GM12878 (cell line): ENCODE measurements around the gene P2RX7. TPM values are rescaled to one million over a fixed set of nuclear protein-coding genes. Genes with fewer than 3 reads are reported as not detected.
A peak's percentile ranks its signal among the peaks of the same experiment; 100 is the strongest.

ENCODE experiments used
- ATAC-seq: fragments of 200-7000 bp; cut with Tn5 transposase; 3 replicates; pipeline ENCODE4 v1.9.1; 2020; ENCODE audit warnings: mild to moderate bottlenecking, moderate library complexity
- BruUV-seq: library from RNA; stranded (reverse); fragments of 400-500 nt; replicated peaks from 2 replicates; lab custom pipeline; 2021; lab: Mats Ljungman, UMichigan
- CTCF ChIA-PET: fragments of 300-600 bp; sonication (Branson Sonifier 250); formaldehyde crosslinking; extraction: SDS; loops from one replicate; lab custom pipeline; 2021; ENCODE audit warnings: inconsistent platforms; lab: Yijun Ruan, JAX
- POLR2A ChIA-PET: fragments of 350-600 bp; formaldehyde crosslinking; extraction: SDS; loops from one replicate; lab custom pipeline; 2021; ENCODE audit warnings: inconsistent platforms; lab: Charles Lee
- RAD21 ChIA-PET: fragments of 300-600 bp; sonication (Branson Sonifier 250); formaldehyde crosslinking; loops from one replicate; lab custom pipeline; 2023; ENCODE audit warnings: antibody characterized with exemption; ENCODE audit not compliant: unreplicated experiment; lab: Charles Lee
- SMC1A ChIA-PET: fragments of 300-600 bp; sonication (Branson Sonifier 250); formaldehyde crosslinking; loops from one replicate; lab custom pipeline; 2023; ENCODE audit not compliant: unreplicated experiment, uncharacterized antibody; lab: Charles Lee
- DNase-seq: peaks from one replicate; pipeline ENCODE4 v3.0.0-alpha.2; 2011; ENCODE audit warnings: low read depth, low spot score
- FAIRE-seq: peaks from 3 replicates; lab custom pipeline; 2011; peaks lifted over from hg19 to GRCh38; lab: Jason Lieb, UNC
- H2AFZ ChIP-seq: 2 replicates; pipeline ENCODE4 v1.6.0; 2011; ENCODE audit warnings: low read depth, low read length, control low read depth; ENCODE audit not compliant: control insufficient read depth
- H3K27ac ChIP-seq: 2 replicates; pipeline ENCODE4 v1.5.1; 2011; ENCODE audit warnings: control low read depth; ENCODE audit not compliant: control insufficient read depth, insufficient read depth
- H3K27me3 ChIP-seq, 2 experiments: replicated peaks in 1 of 2; 2 replicates each; pipeline versions ENCODE4 v1.6.0 to v1.6.1; 2011; ENCODE audit warnings: low read length in 1 of 2; ENCODE audit not compliant: control insufficient read depth in 2 of 2, insufficient read depth in 2 of 2
- H3K36me3 ChIP-seq, 2 experiments: 2 replicates each; pipeline ENCODE4 v1.5.1; 2011; ENCODE audit warnings: low read length in 1 of 2; ENCODE audit not compliant: control insufficient read depth in 2 of 2, insufficient read depth in 2 of 2
- H3K4me1 ChIP-seq: 2 replicates; pipeline ENCODE4 v1.6.1; 2011; ENCODE audit warnings: mild to moderate bottlenecking, low read length, moderate library complexity, mixed read lengths; ENCODE audit not compliant: control insufficient read depth, insufficient read depth
- H3K4me2 ChIP-seq: 2 replicates; pipeline ENCODE4 v1.6.0; 2011; ENCODE audit warnings: control low read depth; ENCODE audit not compliant: control insufficient read depth, insufficient read depth
- H3K4me3 ChIP-seq: fragments of 200-600 bp; sonication (generic); 2 replicates; pipeline ENCODE4 v1.5.1; 2016
- H3K79me2 ChIP-seq: 2 replicates; pipeline ENCODE4 v1.6.0; 2011; ENCODE audit warnings: low read length; ENCODE audit not compliant: control insufficient read depth, insufficient read depth
- H3K9ac ChIP-seq: 2 replicates; pipeline ENCODE4 v1.8.0; 2011; ENCODE audit warnings: low read length, control low read depth, mixed read lengths; ENCODE audit not compliant: control insufficient read depth, insufficient read depth
- H3K9me3 ChIP-seq: replicated peaks from 3 replicates; pipeline ENCODE4 v1.5.1; 2011; ENCODE audit warnings: mild to moderate bottlenecking, low read length; ENCODE audit not compliant: control insufficient read depth, insufficient read depth
- H4K20me1 ChIP-seq: 2 replicates; pipeline ENCODE4 v1.6.0; 2011; ENCODE audit not compliant: control insufficient read depth, insufficient read depth
- DPF2 ChIP-seq: fragments of 450-650 bp; IDR thresholded peaks from 2 replicates; pipeline ENCODE4 v1.6.1; 2017; ENCODE audit warnings: mild to moderate bottlenecking
- IKZF2 ChIP-seq, 2 experiments: fragments of 450-650 bp; IDR thresholded peaks; 2 replicates each; pipeline ENCODE4 v1.6.1; 2017; ENCODE audit warnings: mild to moderate bottlenecking in 2 of 2, moderate library complexity in 2 of 2
- NFIC ChIP-seq: IDR thresholded peaks from 2 replicates; pipeline ENCODE4 v1.6.1; 2012; ENCODE audit warnings: low read depth, mild to moderate bottlenecking, inconsistent platforms, low read length, moderate library complexity
- RAD21 ChIP-seq: IDR thresholded peaks from 2 replicates; pipeline ENCODE4 v1.6.1; 2011; ENCODE audit warnings: mild to moderate bottlenecking, low read depth, low read length, moderate library complexity; ENCODE audit not compliant: insufficient read depth
- WGBS: methylation state at CpG from one replicate; pipeline ENCODE4 v1.1.6; 2016; ENCODE audit warnings: low lambda C conversion rate; ENCODE audit not compliant: insufficient replicate concordance, insufficient coverage; ENCODE audit errors: missing lambda C conversion rate; 5-methylcytosine and 5-hydroxymethylcytosine counted together
- in situ Hi-C: fragments of 300-500 bp; cut with MboI; formaldehyde crosslinking; loops from 9 replicates; pipeline ENCODE4 v1.14.3; 2018; ENCODE audit warnings: mixed read lengths
- intact Hi-C: fragments of 100-400 bp; cut with micrococcal nuclease; formaldehyde crosslinking; loops from one replicate; pipeline ENCODE4 v1.14.2; 2022; ENCODE audit not compliant: unreplicated experiment
- polyA plus RNA-seq, 11 experiments: library from polyadenylated mRNA; depleted of rRNA in 4 of 11; unstranded in 6 of 11; stranded (reverse) in 5 of 11; fragments of >200 nt; fragmentation: Nextera tagmentation in 4 of 11; fragmentation: Illumina TruSeq in 1 of 11; extraction: Ambion mirVana in 4 of 11; extraction: Trizol in 1 of 11; gene quantifications; 1 replicate in 1 of 11; 2 replicates in 10 of 11; pipeline versions ENCODE4 v1.2.1 to v1.2.3, GENCODE V29; 2011 to 2016; ENCODE audit warnings: inconsistent platforms in 2 of 11, missing spikeins in 2 of 11, low read depth in 1 of 11
- total RNA-seq, 4 experiments: library from RNA; depleted of rRNA in 3 of 4; stranded (reverse); fragments of >200 nt in 3 of 4; fragmentation: Illumina TruSeq in 1 of 4; extraction: Trizol in 1 of 4; gene quantifications; 2 replicates each; pipeline versions ENCODE4 v1.2.1 to v1.2.3, GENCODE V29; 2013 to 2021

P2RX7 gene
- total and polyA plus RNA-seq, 10 of the 15 experiments (the other 5 are each of a cell fraction or from before 2014, with no cell fraction given): 0.74 to 2.6 (median 1.5) TPM

DNA sequence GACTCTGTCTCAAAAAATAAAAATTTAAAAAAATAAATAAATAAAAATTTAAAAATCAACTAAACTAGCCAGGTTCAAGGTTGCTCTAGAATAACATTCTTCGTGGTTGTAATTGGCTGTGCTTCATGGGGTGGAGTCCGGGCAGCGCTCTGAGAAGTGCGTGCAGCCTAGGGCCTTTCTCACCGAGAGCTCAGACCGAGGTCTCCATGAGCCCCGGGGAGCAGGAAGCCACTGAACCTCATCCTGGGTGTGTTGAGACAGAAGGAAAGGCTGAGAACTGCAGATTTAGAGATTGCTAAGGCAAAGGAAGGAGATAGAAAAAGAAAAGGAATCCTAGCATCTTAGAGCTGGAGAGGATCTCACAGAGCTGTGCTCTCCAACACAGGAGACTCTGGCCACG lies 91.9 kb downstream of the P2RX7 start:
- in situ Hi-C loops: no loop called here
- intact Hi-C loops: no loop called here
- no peak overlapping the region for H3K27ac ChIP-seq
- H3K4me1 ChIP-seq: peaks cover 16% of the 10 kb centered on the region
- H4K20me1 ChIP-seq: no peaks in the 10 kb centered on the region
- FAIRE-seq (no peak), ATAC-seq (no peak)
- no peaks in the 10 kb centered on the region for H3K79me2 ChIP-seq
- BruUV-seq: no TSS peak
- WGBS: 85% methylated on average over 8 of the region's 8 CpGs
- H3K4me2 ChIP-seq: no peak overlapping the region
- no peak overlapping the region for H3K4me3 ChIP-seq
- CTCF ChIA-PET: interaction anchor here (1.4 to 5.5 kb wide), 2 partner anchors 14 to 164 kb away, joined by 3 to 32 read pairs; no protein-coding TSS in a partner anchor
- TF ChIP-seq IKZF2 (IDR thresholded peaks at IDR 0.05): no peak
- TF ChIP-seq RAD21: no peak
- no peak for TF ChIP-seq NFIC
- TF ChIP-seq, all 136 proteins: peak for 0
- H3K36me3 ChIP-seq: peaks cover 0 to 4% of the 10 kb centered on the region in 2 experiments; a peak in 3 of 4 replicates
- POLR2A ChIA-PET: interaction anchor here (0.5 to 0.7 kb wide), 2 partner anchors 33 to 44 kb away, joined by 3 to 4 read pairs; no protein-coding TSS in a partner anchor
- RAD21 ChIA-PET: interaction anchor here (0.7 to 1.4 kb wide), 7 partner anchors 9 to 247 kb away, joined by 3 to 5 read pairs (median 3); partner anchors contain the start of gene HNF1A
- H3K9ac ChIP-seq: no peak overlapping the region
- SMC1A ChIA-PET: interaction anchor here (0.7 to 1.8 kb wide), 3 partner anchors 34 to 165 kb away, joined by 3 to 9 read pairs (median 4); no protein-coding TSS in a partner anchor
- DNase-seq: no peak
- no peaks in the 10 kb centered on the region for H3K27me3 ChIP-seq
- no peaks in the 10 kb centered on the region for H3K9me3 ChIP-seq
- no peak overlapping the region for H2AFZ ChIP-seq

DNA sequence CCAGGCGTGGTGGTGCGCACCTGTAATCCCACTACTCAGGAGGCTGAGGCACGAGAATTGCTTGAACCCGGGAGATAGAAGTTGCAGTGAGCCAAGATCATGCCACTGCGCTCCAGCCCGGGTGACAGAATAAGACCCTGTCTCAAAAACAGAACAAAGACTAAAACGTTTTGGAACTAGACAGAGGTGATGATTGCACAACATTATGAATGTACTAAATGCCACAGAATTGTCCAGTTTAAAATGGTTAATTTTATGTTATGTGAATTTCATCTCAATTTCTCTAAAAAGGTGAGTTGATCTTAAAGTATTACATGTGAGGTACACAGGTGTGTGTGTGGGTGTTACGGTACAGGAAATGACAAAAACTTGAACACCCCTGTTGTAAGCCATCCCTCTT lies 93.7 kb downstream of the P2RX7 start:
- Histone ChIP-seq H3K4me2 (no peak overlapping the region), H4K20me1 (no peaks in the 10 kb centered on the region), H3K9ac (no peak overlapping the region), H3K9me3 (no peaks in the 10 kb centered on the region), H3K27me3 (no peaks in the 10 kb centered on the region), H3K79me2 (no peaks in the 10 kb centered on the region)
- DNase-seq (no peak), FAIRE-seq (no peak)
- no TSS peak for BruUV-seq
- RAD21 ChIA-PET: interaction anchor here (0.8 kb wide), 1 partner anchor 16 kb away, joined by 3 read pairs; no protein-coding TSS in a partner anchor
- in situ Hi-C loops: no loop called here
- TF ChIP-seq DPF2: no peak
- TF ChIP-seq, all 136 proteins: peak for 0
- no peak for ATAC-seq
- intact Hi-C loops: loop anchor here (5.0 kb wide), 3 partner anchors 99 to 164 kb away; no protein-coding TSS in a partner anchor
- no peak overlapping the region for H2AFZ ChIP-seq
- H3K27ac ChIP-seq: peak overlapping the region; percentile 85
- peaks cover 16% of the 10 kb centered on the region for H3K4me1 ChIP-seq
- H3K4me3 ChIP-seq: no peak overlapping the region
- 80% methylated on average over 8 of the region's 8 CpGs for WGBS
- ChIA-PET POLR2A (interaction anchor here (0.7 kb wide), 1 partner anchor 236 kb away, joined by 4 read pairs; no protein-coding TSS in a partner anchor), CTCF (interaction anchor here (1.8 to 5.5 kb wide), 2 partner anchors 12 to 166 kb away, joined by 6 to 32 read pairs; no protein-coding TSS in a partner anchor), SMC1A (interaction anchor here (1.4 kb wide), 1 partner anchor 11 kb away, joined by 4 read pairs; no protein-coding TSS in a partner anchor)
- H3K36me3 ChIP-seq: peaks cover 0 to 4% of the 10 kb centered on the region in 2 experiments; a peak in 3 of 4 replicates
